SK-N-MC (cell line): Measurements from ENCODE around the gene CCDC17.

ENCODE experiments used
- EZH2 ChIP-seq: fragments of 200-600 bp; sonication (generic); IDR thresholded peaks from one replicate; pipeline ENCODE4 v1.6.1; 2017; ENCODE audit warnings: antibody characterized with exemption
- POLR2AphosphoS5 ChIP-seq: IDR thresholded peaks from 2 replicates; pipeline ENCODE4 v1.6.1; 2012; ENCODE audit warnings: mild to moderate bottlenecking, low read depth, low read length, borderline replicate concordance

DNA sequence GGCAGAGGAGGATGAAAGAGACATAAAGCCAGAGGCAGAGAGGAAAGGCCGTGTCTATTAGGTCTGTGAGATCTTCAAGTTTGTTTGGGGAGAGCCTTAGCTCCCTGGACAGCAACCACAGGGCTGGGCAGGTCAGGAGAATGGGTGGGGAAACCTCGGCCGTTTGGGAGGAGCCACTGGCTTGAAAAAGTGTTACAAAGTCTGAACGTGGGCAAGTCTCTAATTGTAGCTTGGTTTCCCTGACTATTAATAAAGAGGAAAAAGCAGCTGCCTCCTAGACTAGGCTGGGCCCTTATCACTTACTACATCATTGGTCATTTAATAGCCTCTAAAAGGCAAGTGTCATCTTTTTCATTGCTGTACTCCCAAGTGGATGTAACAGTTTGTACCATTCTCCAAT lies at the start of gene CCDC17:
- TF ChIP-seq EZH2 = no peak
- TF ChIP-seq POLR2AphosphoS5 = no peak
